ENCODE results near the gene PPP1CA. TPM values are rescaled to one million over a fixed set of nuclear protein-coding genes. Genes with fewer than 3 reads are reported as not detected.
A peak's percentile ranks its signal among the peaks of the same experiment; 100 is the strongest.

Gene PPP1CA
- total and polyA plus RNA-seq, 2 donors (not counting 1 experiment from before 2014, with no cell fraction given), result 218 to 251 TPM

DNA sequence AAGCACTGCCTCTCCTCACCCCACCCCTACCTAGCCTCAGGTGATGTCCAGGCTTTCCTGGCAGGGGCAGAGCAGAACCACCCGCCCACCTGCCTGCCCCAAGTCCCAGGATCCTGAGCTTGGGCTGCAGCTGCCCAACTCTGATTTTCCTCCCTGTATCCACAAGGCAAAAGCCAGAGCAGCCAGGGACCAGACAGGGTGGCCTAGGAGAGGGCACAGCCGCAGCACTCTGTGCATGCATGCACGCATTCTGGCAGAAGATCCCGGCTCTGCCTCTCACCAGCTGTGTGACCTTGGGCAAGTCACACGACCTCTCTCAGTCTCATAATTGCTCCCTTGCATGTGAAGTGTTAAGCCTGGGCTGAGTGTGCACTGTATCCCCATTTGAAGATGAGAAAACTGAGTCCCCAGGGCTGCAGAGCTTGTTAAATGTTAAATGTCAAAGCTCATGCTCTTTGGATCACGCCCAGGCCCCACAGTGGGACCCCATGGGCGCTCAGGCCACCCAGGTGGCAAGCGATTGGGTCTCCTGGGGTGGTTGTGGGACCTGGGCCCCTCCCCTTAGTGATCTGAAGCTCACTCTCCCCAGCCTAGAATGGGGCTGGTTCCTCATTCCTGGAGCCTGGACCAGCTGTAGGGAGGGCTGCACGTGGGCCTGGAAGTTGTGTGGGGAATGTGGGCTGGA, 11.0 kb upstream of the PPP1CA start:
- H3K27me3 Mint-ChIP-seq, result no peaks in the 10 kb centered on the region
- H3K4me1 ChIP-seq (ENCODE audit: control insufficient read depth in 2 of 2, insufficient read depth in 2 of 2, low read length in 2 of 2), result peaks cover 89 to 95% of the 10 kb centered on the region in 2 donors
- peaks cover 31% of the 10 kb centered on the region for H3K79me2 ChIP-seq (ENCODE audit: control insufficient read depth, insufficient read depth, low read length)
- H3K4me3 ChIP-seq (ENCODE audit: control extremely low read depth in 1 of 5, extremely low read depth in 1 of 5, insufficient read depth in 1 of 5, low read depth in 2 of 5, low read length in 4 of 5), result no peak overlapping the region
- no peak for DNase-seq
- H3K9me3 ChIP-seq (ENCODE audit: control extremely low read depth in 1 of 3, control insufficient read depth in 2 of 3, insufficient read depth in 1 of 3, low read length in 2 of 3), result peaks cover 0 to 2% (median 0%) of the 10 kb centered on the region in 3 donors
- WGBS (ENCODE audit: insufficient coverage), result 40% methylated on average over 7 of the region's 9 CpGs
- peak overlapping the region; percentile 91 for H3K4me3 Mint-ChIP-seq
- H3K27me3 ChIP-seq (replicated peaks in 1 of 4; ENCODE audit: control extremely low read depth in 1 of 4, control insufficient read depth in 3 of 4, insufficient read depth in 4 of 4, low read length in 3 of 4), result no peaks in the 10 kb centered on the region
- H3K4me2 ChIP-seq (replicated peaks; ENCODE audit: low read depth, low read length, poor library complexity, severe bottlenecking), result peak overlapping the region; percentile 89
- H3K27ac Mint-ChIP-seq, result peak overlapping the region; percentile 100
- intact Hi-C loops (cut with micrococcal nuclease), result no loop called here
- no peak overlapping the region for H3K9ac ChIP-seq (ENCODE audit: low read length)
- no peak for TF ChIP-seq EZH2 (IDR thresholded peaks at IDR 0.05; ENCODE audit: borderline replicate concordance, insufficient read depth, low read depth, low read length, poor library complexity, severe bottlenecking)
- TF ChIP-seq, protein P1, sequence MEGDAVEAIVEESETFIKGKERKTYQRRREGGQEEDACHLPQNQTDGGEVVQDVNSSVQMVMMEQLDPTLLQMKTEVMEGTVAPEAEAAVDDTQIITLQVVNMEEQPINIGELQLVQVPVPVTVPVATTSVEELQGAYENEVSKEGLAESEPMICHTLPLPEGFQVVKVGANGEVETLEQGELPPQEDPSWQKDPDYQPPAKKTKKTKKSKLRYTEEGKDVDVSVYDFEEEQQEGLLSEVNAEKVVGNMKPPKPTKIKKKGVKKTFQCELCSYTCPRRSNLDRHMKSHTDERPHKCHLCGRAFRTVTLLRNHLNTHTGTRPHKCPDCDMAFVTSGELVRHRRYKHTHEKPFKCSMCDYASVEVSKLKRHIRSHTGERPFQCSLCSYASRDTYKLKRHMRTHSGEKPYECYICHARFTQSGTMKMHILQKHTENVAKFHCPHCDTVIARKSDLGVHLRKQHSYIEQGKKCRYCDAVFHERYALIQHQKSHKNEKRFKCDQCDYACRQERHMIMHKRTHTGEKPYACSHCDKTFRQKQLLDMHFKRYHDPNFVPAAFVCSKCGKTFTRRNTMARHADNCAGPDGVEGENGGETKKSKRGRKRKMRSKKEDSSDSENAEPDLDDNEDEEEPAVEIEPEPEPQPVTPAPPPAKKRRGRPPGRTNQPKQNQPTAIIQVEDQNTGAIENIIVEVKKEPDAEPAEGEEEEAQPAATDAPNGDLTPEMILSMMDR (IDR thresholded peaks at IDR 0.05), result no peak
- peaks cover 0 to 21% of the 10 kb centered on the region in 2 experiments for H3K36me3 ChIP-seq (replicated peaks in 1 of 2; ENCODE audit: control extremely low read depth in 1 of 2, control insufficient read depth in 1 of 2, extremely low read depth in 1 of 2, insufficient read depth in 2 of 2, low read length in 1 of 2)
- peaks cover 9% of the 10 kb centered on the region for H4K20me1 ChIP-seq (ENCODE audit: control insufficient read depth, insufficient read depth, low read length, poor library complexity, severe bottlenecking)
- no peak for ATAC-seq (ENCODE audit: low read depth)
- peaks cover 83% of the 10 kb centered on the region for H3K4me1 Mint-ChIP-seq
- H3K9me3 Mint-ChIP-seq (ENCODE audit: insufficient read depth), result no peaks in the 10 kb centered on the region
- POLR2A ChIA-PET, result interaction anchor here (0.6 to 4.8 kb wide), 14 partner anchors 8 to 135 kb away, joined by 3 to 79 read pairs (median 9); partner anchors contain the start of genes CLCF1, CORO1B, POLD4 and PPP1CA
- no peak overlapping the region for H2AFZ ChIP-seq (ENCODE audit: insufficient read depth, low read depth, low read length, poor library complexity, severe bottlenecking)
- CTCF ChIA-PET, result interaction anchor here (0.6 to 3.8 kb wide), 13 partner anchors 8 to 190 kb away, joined by 3 to 48 read pairs (median 3); partner anchors contain the start of genes PITPNM1, PPP1CA, PTPRCAP and TBC1D10C
- H3K27ac ChIP-seq (ENCODE audit: low read length in 2 of 2), result no peak overlapping the region

GRCh38 chr11:67411785-67412152, 10.1 kb upstream of the PPP1CA start:
- Histone ChIP-seq H3K9ac (ENCODE audit: low read length) (peak overlapping the region; percentile 24), H3K4me3 (ENCODE audit: control extremely low read depth in 1 of 5, extremely low read depth in 1 of 5, insufficient read depth in 1 of 5, low read depth in 2 of 5, low read length in 4 of 5) (no peak overlapping the region), H4K20me1 (ENCODE audit: control insufficient read depth, insufficient read depth, low read length, poor library complexity, severe bottlenecking) (peaks cover 17% of the 10 kb centered on the region), H3K27ac (ENCODE audit: low read length in 2 of 2) (no peak overlapping the region), H3K36me3 (replicated peaks in 1 of 2; ENCODE audit: control extremely low read depth in 1 of 2, control insufficient read depth in 1 of 2, extremely low read depth in 1 of 2, insufficient read depth in 2 of 2, low read length in 1 of 2) (peaks cover 0 to 29% of the 10 kb centered on the region in 2 experiments), H3K9me3 (ENCODE audit: control extremely low read depth in 1 of 3, control insufficient read depth in 2 of 3, insufficient read depth in 1 of 3, low read length in 2 of 3) (peaks cover 0 to 2% (median 0%) of the 10 kb centered on the region in 3 donors), H3K27me3 (replicated peaks in 1 of 4; ENCODE audit: control extremely low read depth in 1 of 4, control insufficient read depth in 3 of 4, insufficient read depth in 4 of 4, low read length in 3 of 4) (no peaks in the 10 kb centered on the region), H3K4me1 (ENCODE audit: control insufficient read depth in 2 of 2, insufficient read depth in 2 of 2, low read length in 2 of 2) (peaks cover 89 to 95% of the 10 kb centered on the region in 2 donors), H2AFZ (ENCODE audit: insufficient read depth, low read depth, low read length, poor library complexity, severe bottlenecking) (no peak overlapping the region), H3K79me2 (ENCODE audit: control insufficient read depth, insufficient read depth, low read length) (peaks cover 36% of the 10 kb centered on the region), H3K4me2 (replicated peaks; ENCODE audit: low read depth, low read length, poor library complexity, severe bottlenecking) (peak overlapping the region; percentile 89)
- Mint-ChIP-seq H3K9me3 (ENCODE audit: insufficient read depth) (no peaks in the 10 kb centered on the region), H3K27ac (peak overlapping the region; percentile 100), H3K27me3 (no peaks in the 10 kb centered on the region), H3K4me3 (peak overlapping the region; percentile 91), H3K4me1 (peaks cover 84% of the 10 kb centered on the region)
- ATAC-seq (ENCODE audit: low read depth) (peak; percentile 8), DNase-seq (peak; percentile 57)
- POLR2A ChIA-PET, result interaction anchor here (0.6 to 4.8 kb wide), 12 partner anchors 8 to 134 kb away, joined by 3 to 79 read pairs (median 6); partner anchors contain the start of genes CORO1B, POLD4, PPP1CA and PTPRCAP
- no peak for TF ChIP-seq EZH2 (IDR thresholded peaks at IDR 0.05; ENCODE audit: borderline replicate concordance, insufficient read depth, low read depth, low read length, poor library complexity, severe bottlenecking)
- TF ChIP-seq, protein P1 (IDR thresholded peaks at IDR 0.05), result no peak
- CTCF ChIA-PET, result interaction anchor here (0.9 to 3.8 kb wide), 6 partner anchors 9 to 48 kb away, joined by 3 to 48 read pairs (median 3); partner anchors contain the start of genes PPP1CA, PTPRCAP and TBC1D10C
- 82% methylated on average over 5 of the region's 7 CpGs for WGBS (ENCODE audit: insufficient coverage)
- intact Hi-C loops (cut with micrococcal nuclease), result no loop called here

Measured in B cell (primary cell).